Stimulated activated effector memory CD8-positive, alpha-beta T cell treated with anti-CD3 and anti-CD28 coated beads, Interleukin-12 subunit alpha, Interleukin-12 subunit beta, amount 100 ng/mL, for 72 hours (primary cell): ENCODE results near the gene RNF38.
A peak's percentile ranks its signal among the peaks of the same experiment; 100 is the strongest.
"Not testable (repeated sequence)": the region's sequence is repeated elsewhere in the genome, so short reads cannot be mapped to it uniquely, and the experiment has no call there.

ENCODE experiments used
- ATAC-seq: fragments of 150-1000 bp; cut with Tn5 transposase; 2 replicates; pipeline ENCODE4 v1.10.0; 2021
- DNase-seq, 2 donors: peaks; one replicate each; pipeline ENCODE4 v3.0.0; 2021 to 2022; ENCODE audit warnings: low spot score in 2 of 2
- H3K27ac Mint-ChIP-seq: one replicate; pipeline ENCODE4 v1.8.0; 2022; ENCODE audit warnings: mild to moderate bottlenecking, mixed read lengths
- H3K36me3 Mint-ChIP-seq: one replicate; pipeline ENCODE4 v1.8.0; 2022; ENCODE audit warnings: mild to moderate bottlenecking, mixed read lengths
- H3K4me1 Mint-ChIP-seq: one replicate; pipeline ENCODE4 v1.8.0; 2022; ENCODE audit warnings: mixed read lengths
- H3K4me3 Mint-ChIP-seq: one replicate; pipeline ENCODE4 v1.8.0; 2022; ENCODE audit warnings: mild to moderate bottlenecking, mixed read lengths
- H3K9me3 Mint-ChIP-seq: one replicate; pipeline ENCODE4 v1.8.0; 2022; ENCODE audit warnings: mixed read lengths

Gene RNF38

GRCh38 chr9:36301227-36301626 is 98.8 kb downstream of the RNF38 start:
- Mint-ChIP-seq H3K27ac (no peak overlapping the region), H3K4me3 (no peak overlapping the region), H3K9me3 (no peaks in the 10 kb centered on the region), H3K4me1 (no peaks in the 10 kb centered on the region), H3K36me3 (no peaks in the 10 kb centered on the region)
- DNase-seq: no peak
- ATAC-seq: no peak

- ATAC-seq (no peak), DNase-seq (no peak)
- no peaks in the 10 kb centered on the region for H3K4me1 Mint-ChIP-seq
- H3K4me3 Mint-ChIP-seq: no peak overlapping the region
- H3K36me3 Mint-ChIP-seq: no peaks in the 10 kb centered on the region
- no peak overlapping the region for H3K27ac Mint-ChIP-seq
- no peaks in the 10 kb centered on the region for H3K9me3 Mint-ChIP-seq
Observed at GRCh38 chr9:36298566-36298965, 101.5 kb downstream of the RNF38 start.

GRCh38 chr9:36297798-36298197 is 102.3 kb downstream of the RNF38 start:
- H3K4me1 Mint-ChIP-seq: no peaks in the 10 kb centered on the region
- DNase-seq (no peak), ATAC-seq (no peak)
- H3K4me3 Mint-ChIP-seq: no peak overlapping the region
- H3K9me3 Mint-ChIP-seq: no peaks in the 10 kb centered on the region
- no peak overlapping the region for H3K27ac Mint-ChIP-seq
- no peaks in the 10 kb centered on the region for H3K36me3 Mint-ChIP-seq

GRCh38 chr9:36294996-36295395 is 105.1 kb downstream of the RNF38 start:
- H3K4me3 Mint-ChIP-seq, H3K27ac Mint-ChIP-seq, H3K36me3 Mint-ChIP-seq: not testable (repeated sequence)

GRCh38 chr9:36293918-36294317 is 106.2 kb downstream of the RNF38 start:
- no peaks in the 10 kb centered on the region for H3K36me3 Mint-ChIP-seq
- no peaks in the 10 kb centered on the region for H3K9me3 Mint-ChIP-seq
- no peak for ATAC-seq

More at GRCh38 chr9:36294996-36295395, 105.1 kb downstream of the RNF38 start:
- not testable (repeated sequence) for ATAC-seq, H3K9me3 Mint-ChIP-seq, H3K4me1 Mint-ChIP-seq, DNase-seq

GRCh38 chr9:36293171-36293570 is 106.9 kb downstream of the RNF38 start:
- DNase-seq: no peak
- no peaks in the 10 kb centered on the region for H3K36me3 Mint-ChIP-seq

More at GRCh38 chr9:36293918-36294317, 106.2 kb downstream of the RNF38 start:
- H3K4me3 Mint-ChIP-seq: no peak overlapping the region
- H3K27ac Mint-ChIP-seq: no peak overlapping the region
- no peaks in the 10 kb centered on the region for H3K4me1 Mint-ChIP-seq
- DNase-seq: no peak

GRCh38 chr9:36292641-36293040 is 107.4 kb downstream of the RNF38 start:
- Mint-ChIP-seq H3K27ac (no peak overlapping the region), H3K9me3 (no peaks in the 10 kb centered on the region), H3K4me3 (no peak overlapping the region), H3K36me3 (no peaks in the 10 kb centered on the region), H3K4me1 (no peaks in the 10 kb centered on the region)
- DNase-seq (no peak), ATAC-seq (no peak)

More at GRCh38 chr9:36293171-36293570, 106.9 kb downstream of the RNF38 start:
- no peak for ATAC-seq
- no peaks in the 10 kb centered on the region for H3K9me3 Mint-ChIP-seq
- H3K27ac Mint-ChIP-seq: no peak overlapping the region
- no peak overlapping the region for H3K4me3 Mint-ChIP-seq
- no peaks in the 10 kb centered on the region for H3K4me1 Mint-ChIP-seq

- Mint-ChIP-seq H3K4me1 (no peaks in the 10 kb centered on the region), H3K36me3 (no peaks in the 10 kb centered on the region), H3K27ac (peak overlapping the region; percentile 16), H3K4me3 (no peak overlapping the region), H3K9me3 (no peaks in the 10 kb centered on the region)
- DNase-seq (no peak), ATAC-seq (no peak)
Observed at GRCh38 chr9:36290996-36291395, 109.1 kb downstream of the RNF38 start.

- H3K4me3 Mint-ChIP-seq: no peak overlapping the region
- no peaks in the 10 kb centered on the region for H3K36me3 Mint-ChIP-seq
- no peaks in the 10 kb centered on the region for H3K4me1 Mint-ChIP-seq
- ATAC-seq (no peak), DNase-seq (no peak)
- H3K9me3 Mint-ChIP-seq: no peaks in the 10 kb centered on the region
- H3K27ac Mint-ChIP-seq: no peak overlapping the region
Observed at GRCh38 chr9:36289836-36290435, 110.1 kb downstream of the RNF38 start.

GRCh38 chr9:36288070-36288469 is 112.0 kb downstream of the RNF38 start:
- ATAC-seq (no peak), DNase-seq (no peak)
- H3K4me1 Mint-ChIP-seq: no peaks in the 10 kb centered on the region
- no peaks in the 10 kb centered on the region for H3K9me3 Mint-ChIP-seq
- H3K4me3 Mint-ChIP-seq: no peak overlapping the region
- no peak overlapping the region for H3K27ac Mint-ChIP-seq
- H3K36me3 Mint-ChIP-seq: no peaks in the 10 kb centered on the region
